SIG-M5 treated with dmso at 0.1 percent for 504 hours (cell line): ENCODE measurements around the gene SALL1.

Experiments used
- DNase-seq: peaks from one replicate; lab custom pipeline; 2025; ENCODE audit not compliant: unreplicated experiment; lab: John Stamatoyannopoulos, UW

SALL1 gene

DNA sequence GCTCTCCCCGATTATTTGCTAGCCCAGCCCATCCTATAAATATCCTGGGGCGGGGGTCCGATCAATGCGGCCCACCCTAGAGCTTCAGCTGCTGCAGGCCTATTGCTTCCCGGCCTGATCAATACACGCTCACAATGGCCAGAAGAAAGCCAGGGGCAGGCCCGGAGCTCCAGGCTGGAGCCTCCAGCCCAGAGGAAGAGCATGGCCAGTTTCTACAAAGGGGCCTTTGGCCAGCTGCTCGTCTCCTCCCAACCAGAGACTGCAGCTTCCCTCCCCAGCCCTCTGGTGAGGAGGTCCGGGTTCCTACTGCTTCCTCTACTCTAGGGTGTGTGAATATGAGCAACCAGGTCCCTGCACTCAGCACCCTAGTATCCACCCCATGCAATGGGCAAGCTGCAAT is 36.7 kb downstream of the SALL1 start:
- DNase-seq: no peak

DNA sequence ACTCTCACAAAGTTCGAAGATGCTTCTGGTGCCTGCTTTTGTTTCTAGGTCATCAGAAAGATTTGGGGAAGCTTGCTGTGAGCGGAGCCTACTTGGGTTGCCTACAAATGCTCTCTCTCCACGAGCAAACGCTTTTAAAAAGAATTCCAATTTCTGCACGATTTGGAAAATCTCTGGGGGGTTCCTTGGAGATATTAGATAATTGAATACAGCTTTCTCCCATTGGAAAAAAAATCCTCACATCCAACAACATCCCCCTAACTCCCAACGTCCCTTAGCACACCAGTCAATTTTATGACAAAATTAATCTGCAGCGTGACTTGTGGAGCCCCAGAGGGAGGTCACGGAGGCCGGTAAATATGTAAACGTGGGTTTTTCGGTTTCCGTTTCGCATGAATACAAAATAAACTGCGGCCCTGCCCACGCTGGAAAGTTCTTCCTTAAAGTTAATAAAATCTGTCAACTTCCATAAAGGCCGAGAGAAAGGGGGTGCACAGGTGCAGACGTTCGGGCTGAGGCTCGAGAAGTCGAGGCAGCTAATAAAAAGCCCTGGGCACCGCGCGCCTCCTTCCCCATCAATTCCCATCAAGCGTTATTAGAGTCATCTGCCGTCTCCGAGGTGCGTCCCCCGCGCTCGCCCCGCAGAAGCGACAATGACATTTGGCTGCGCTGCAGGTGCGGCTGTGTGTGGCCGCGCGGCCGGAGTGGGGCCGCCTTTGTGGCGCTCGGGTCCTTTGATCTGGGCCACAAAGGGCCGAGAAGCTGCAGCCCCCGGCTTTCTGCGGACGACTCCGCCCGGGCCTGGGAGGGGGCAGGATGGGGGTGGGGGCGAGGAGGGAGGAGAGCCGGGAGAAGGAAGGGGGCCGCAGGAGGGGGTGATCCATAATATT is 37.6 kb downstream of the SALL1 start:
- no peak for DNase-seq

DNA sequence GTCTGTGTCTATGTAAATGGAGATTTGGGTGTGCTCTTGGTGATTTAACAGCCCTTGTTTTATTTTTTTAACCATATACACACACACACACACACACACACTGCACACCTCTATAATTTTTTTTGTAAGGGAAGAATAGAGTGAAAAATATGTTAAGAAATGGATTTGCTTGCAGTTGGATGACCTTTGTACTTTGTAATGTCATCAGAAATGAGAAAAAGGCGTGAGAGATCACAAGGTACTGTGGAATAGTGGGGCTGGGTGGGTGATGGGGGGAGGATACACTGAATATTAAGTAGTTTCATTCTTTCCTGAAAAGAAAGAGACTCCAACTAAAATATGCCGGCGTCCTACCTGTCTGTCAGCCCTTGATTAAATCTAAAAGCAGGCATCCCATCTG is 38.7 kb downstream of the SALL1 start:
- no peak for DNase-seq

DNA sequence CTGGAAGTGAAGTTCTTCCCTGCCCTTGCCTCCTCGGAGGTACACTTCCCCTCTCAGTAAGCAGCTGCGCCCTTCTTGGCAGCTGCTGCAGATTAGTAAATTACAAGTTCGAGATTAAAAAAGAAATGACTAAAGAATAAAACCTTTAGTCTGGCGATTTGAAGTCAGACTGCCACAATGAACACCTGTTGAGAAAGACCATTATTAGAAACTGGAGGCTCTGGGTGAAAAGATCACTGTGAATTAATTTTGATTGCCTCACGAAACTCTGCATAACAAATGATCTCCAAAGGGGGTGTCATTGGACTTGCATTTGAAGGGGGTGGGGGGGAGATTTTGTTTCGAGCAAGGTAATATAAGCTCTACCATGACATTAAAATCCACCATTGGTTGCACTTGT is 39.3 kb downstream of the SALL1 start:
- DNase-seq: no peak

DNA sequence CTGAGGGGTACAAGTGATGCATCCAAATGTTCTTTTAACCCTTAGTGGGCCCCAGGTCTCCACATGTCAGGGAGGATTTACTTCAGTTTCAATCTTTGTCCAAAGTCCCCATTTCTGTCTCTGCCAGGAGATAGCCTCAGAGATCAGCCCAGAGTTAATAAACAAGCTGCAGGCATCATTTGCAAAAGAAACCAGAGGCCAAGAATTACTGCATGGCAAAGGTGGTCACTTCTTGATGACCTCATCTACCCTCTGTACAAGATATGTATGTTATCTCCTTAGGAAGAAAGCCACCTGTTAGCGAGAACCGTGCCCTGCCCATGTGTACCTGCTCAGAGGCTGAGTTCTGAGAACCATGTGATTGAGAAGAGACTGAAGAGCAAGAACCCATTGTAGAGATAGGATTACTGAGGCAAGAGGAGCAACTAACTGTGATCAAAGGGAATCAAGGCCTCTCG is 40.3 kb downstream of the SALL1 start:
- no peak for DNase-seq

DNA sequence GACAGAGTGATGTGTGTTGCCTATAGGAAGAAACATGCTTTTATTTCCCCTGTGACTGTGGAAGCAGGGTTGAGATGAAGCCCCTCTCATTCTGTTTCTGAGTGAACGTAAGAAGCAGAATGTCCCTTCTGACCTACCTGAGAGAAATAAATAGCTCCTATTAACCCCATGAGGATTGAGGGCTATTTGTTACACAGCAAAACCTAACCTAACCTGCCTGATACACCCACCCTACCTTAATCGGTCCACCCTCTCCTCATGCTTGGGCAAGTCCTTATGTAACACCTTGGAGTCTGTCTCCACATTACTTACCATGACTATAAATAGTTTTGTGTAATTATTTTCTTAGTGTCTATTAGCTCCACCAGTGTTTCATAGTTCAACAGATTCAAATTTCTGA is 41.9 kb downstream of the SALL1 start:
- DNase-seq: no peak

DNA sequence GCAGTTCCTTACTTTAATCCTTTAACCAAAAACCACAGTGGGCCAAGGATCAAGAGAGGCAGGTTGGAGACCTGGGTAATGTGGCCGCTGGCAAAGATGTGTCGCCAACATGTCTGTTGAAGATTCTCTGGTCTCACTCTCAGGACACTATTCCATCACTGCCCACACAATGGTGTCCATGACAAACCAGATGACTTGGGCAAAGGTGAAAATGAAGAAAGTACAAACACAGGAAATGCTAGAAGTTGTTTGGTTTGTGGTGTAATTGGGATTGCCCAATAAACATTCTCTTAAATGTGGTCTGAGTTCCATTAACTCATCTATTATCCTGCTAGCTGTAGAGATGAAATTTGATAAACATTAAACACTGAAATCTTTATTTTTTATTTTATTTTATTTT is 43.3 kb downstream of the SALL1 start:
- DNase-seq: no peak

DNA sequence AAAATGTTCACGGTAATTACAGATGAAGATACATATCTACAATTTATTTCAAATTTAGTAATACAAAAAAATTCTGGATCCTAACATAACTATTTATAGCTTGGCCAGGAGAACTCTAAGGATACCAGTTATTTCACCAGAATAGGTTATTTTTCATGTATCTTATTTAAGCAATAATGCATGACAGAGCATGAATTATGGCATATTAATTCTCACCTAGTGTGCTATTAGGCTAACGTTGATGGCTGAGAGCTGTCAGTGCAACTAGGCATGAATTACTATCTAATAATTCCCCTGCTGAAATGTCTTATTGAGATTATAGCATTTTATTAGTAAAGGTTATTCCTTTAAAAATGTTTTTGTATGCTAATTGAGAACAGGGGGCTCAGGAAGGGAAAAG is 44.5 kb downstream of the SALL1 start:
- no peak for DNase-seq

DNA sequence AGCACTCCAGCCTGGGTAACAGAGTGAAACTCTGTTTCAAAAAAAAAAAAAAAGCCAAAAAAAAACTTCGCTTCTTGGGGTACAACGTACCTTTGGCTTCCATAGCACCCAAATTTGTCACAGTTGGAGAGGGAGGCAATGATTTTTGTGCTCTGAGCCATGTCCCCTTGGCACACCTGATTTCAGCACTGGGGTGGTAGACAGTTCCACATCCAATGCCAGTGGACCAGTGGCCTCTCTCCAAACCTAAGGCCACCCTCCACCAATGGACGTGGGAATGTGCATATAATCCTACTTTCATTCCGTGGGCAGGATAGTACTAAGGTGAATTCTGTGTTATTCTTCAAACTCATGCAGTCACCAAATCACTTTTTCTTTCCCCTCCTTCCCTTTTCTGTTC is 47.5 kb downstream of the SALL1 start:
- no peak for DNase-seq

DNA sequence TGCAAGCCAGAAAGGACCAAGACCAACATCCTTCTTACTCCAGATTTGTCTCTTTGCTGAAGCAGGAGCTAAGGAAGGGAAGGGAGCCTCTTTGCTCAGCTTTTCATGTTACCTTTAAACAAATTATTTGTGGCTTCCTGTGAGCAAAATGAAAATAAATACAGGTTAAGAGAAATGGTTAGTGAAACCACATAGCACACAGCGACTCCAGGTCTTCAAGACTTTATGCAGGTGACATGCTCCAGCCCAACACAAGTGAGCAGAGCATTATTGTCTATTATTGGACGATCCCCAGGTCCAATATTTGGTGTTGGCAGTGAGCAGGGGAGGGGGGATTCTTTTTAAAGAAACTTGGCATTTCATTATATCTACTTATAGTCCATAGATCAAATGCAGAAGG is 53.3 kb downstream of the SALL1 start:
- DNase-seq: no peak

DNA sequence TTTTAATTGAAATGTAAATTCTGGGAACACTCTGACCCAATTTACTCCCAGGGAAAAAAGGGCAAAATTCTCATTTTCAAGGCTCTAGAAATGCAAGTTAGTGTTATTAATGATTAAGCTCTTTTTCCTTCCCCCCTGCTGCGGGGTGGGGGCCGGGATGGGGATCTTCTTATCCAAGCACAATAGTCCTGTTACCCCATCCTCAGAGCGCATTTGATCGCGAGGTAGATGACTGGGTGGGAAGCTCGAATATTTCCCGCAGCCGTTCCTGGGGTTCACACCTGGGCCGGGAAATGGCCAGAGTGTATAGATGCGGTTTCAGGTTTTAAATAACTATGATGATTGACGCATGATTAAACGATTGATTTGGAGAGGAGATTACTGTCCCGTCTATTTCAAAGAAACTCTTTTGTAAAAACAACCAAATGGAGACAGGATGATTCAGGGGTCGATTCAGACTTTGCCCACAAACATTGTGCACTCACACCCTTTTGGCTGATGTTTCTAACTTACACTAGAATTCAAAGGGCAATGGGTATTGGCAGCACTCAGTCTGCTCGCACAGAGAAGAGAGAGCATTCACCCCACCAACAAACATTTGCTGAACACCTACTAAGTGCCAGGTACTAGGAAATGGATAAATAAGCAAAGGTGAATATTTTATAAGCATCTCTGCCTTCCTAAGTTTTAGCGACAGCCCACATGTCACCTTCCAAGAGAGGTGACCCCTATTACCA is 55.0 kb downstream of the SALL1 start:
- no peak for DNase-seq

DNA sequence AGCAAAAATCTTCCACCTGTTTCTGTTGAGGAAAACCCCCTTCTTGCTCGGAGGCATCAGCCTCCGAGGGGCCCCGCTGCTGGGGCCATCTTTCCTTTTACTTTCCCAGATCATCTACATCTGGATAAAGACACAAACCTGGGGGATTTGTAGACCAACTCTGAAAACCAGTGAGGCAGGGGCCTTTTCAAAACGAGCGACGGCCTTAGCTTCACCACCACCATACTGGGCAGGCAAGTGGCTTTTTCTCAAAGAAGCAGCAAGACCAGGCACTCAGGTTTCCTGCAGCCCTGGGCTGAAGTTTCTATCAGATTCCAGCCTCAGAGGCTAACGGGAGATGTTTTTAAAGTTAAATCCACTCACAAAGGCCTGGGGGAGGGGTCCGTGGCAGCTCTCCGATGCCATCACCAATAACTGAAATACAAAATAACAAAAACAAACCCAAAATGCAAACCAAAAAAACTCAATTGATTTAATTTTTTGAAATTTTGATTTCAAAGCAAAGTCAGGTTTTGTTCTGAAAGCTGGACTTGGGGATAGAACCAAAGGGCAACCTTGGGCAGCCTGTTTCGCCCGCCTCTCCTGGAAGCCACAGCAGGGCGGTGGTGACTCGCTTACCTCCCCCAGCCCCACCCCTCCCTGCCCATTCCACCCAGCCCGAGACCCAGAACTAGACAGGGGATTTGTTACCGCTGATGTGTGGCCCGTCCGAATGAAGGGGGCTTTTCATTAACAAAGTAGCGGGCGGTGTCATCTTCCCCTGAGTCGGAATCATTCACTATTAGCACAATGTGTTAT is 55.8 kb downstream of the SALL1 start:
- no peak for DNase-seq

DNA sequence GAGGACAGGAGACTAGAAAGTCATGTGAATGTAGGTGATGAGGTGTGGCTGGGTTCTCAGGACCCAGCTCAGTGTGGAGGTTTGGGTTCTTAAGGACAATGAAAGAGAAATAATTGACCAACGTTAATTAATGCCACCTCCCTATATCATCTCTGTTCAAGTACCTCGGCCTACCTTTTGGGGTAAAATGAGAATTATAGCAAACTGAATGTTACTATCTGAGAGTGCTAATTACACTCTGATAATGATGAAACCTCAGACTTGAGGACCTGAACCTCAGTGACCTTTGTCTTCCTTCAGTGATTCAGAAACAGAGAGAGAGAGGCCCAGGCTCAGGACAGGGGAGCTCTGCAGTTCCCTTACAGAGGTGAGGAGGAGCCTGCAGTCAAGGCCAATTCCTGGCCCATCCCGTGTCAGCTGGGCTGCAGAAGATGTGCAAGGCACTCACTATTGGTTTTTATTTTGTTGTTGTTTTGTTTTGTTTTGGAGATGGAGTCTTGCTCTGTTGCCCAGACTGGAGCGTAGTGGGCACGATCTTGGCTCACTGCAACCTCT is 57.3 kb downstream of the SALL1 start:
- DNase-seq: no peak
